Neuronal stem cell (in vitro differentiated cells): ENCODE data around the gene PLEKHH2. TPM values are rescaled to one million over a fixed set of nuclear protein-coding genes. Genes with fewer than 3 reads are reported as not detected.

Experiments used
- DNase-seq: peaks from one replicate; pipeline ENCODE4 v3.0.0-alpha.2; 2013; ENCODE audit warnings: low spot score
- H2AFZ ChIP-seq: one replicate; pipeline ENCODE4 v1.6.1; 2013; ENCODE audit warnings: mild to moderate bottlenecking, low read length, inconsistent platforms
- H2AK5ac ChIP-seq: 2 replicates; pipeline ENCODE4 v1.6.1; 2013; ENCODE audit warnings: low read depth, mild to moderate bottlenecking, inconsistent platforms, low read length, moderate library complexity, mixed read lengths
- H2BK120ac ChIP-seq: 2 replicates; pipeline ENCODE4 v1.6.1; 2013; ENCODE audit warnings: low read depth, mild to moderate bottlenecking, inconsistent platforms, low read length, moderate library complexity, mixed read lengths
- H2BK12ac ChIP-seq: one replicate; pipeline ENCODE4 v1.6.1; 2013; ENCODE audit warnings: low read length, inconsistent platforms
- H2BK15ac ChIP-seq: 2 replicates; pipeline ENCODE4 v1.6.1; 2013; ENCODE audit warnings: mild to moderate bottlenecking, low read length, inconsistent platforms, mixed read lengths
- H2BK5ac ChIP-seq: one replicate; pipeline ENCODE4 v1.6.1; 2013; ENCODE audit warnings: inconsistent platforms, mild to moderate bottlenecking, low read length, moderate library complexity
- H3K14ac ChIP-seq: one replicate; pipeline ENCODE4 v1.6.1; 2013; ENCODE audit warnings: low read length, inconsistent platforms
- H3K18ac ChIP-seq: 2 replicates; pipeline ENCODE4 v1.6.1; 2013; ENCODE audit warnings: low read length, inconsistent platforms
- H3K23ac ChIP-seq: 2 replicates; pipeline ENCODE4 v1.6.1; 2013; ENCODE audit warnings: low read depth, mild to moderate bottlenecking, mixed read lengths, low read length, inconsistent platforms; ENCODE audit not compliant: poor library complexity
- H3K27ac ChIP-seq: replicated peaks from 3 replicates; pipeline ENCODE4 v1.5.1; 2013; ENCODE audit warnings: low read length, inconsistent platforms
- H3K27me3 ChIP-seq, 3 experiments: 2 replicates each; pipeline ENCODE4 v1.6.1; 2013; ENCODE audit warnings: low read length in 3 of 3, mild to moderate bottlenecking in 2 of 3, inconsistent platforms in 1 of 3, low read depth in 1 of 3, mixed read lengths in 1 of 3, moderate library complexity in 1 of 3; ENCODE audit not compliant: control insufficient read depth in 3 of 3, insufficient read depth in 3 of 3
- H3K36me3 ChIP-seq, 2 donors: replicated peaks in 1 of 2; 2 replicates each; pipeline ENCODE4 v1.6.1; 2013; ENCODE audit warnings: low read length in 2 of 2; ENCODE audit not compliant: control insufficient read depth in 2 of 2, insufficient read depth in 2 of 2
- H3K4ac ChIP-seq: 2 replicates; pipeline ENCODE4 v1.6.1; 2013; ENCODE audit warnings: inconsistent platforms, mild to moderate bottlenecking, low read length, moderate library complexity
- H3K4me1 ChIP-seq, 2 donors: 1 replicate in 1 of 2; 2 replicates in 1 of 2; pipeline ENCODE4 v1.6.1; 2013; ENCODE audit warnings: low read length in 2 of 2, low read depth in 1 of 2; ENCODE audit not compliant: control insufficient read depth in 2 of 2, insufficient read depth in 1 of 2
- H3K4me2 ChIP-seq: one replicate; pipeline ENCODE4 v1.6.1; 2013; ENCODE audit warnings: mild to moderate bottlenecking, low read length, inconsistent platforms; ENCODE audit not compliant: insufficient read depth, poor library complexity, severe bottlenecking
- H3K4me3 ChIP-seq, 2 donors: 2 replicates each; pipeline ENCODE4 v1.5.1; 2013; ENCODE audit warnings: low read length in 2 of 2, mild to moderate bottlenecking in 2 of 2, inconsistent platforms in 1 of 2, moderate library complexity in 1 of 2
- H3K79me1 ChIP-seq: one replicate; pipeline ENCODE4 v1.6.1; 2013; ENCODE audit warnings: low read depth, mild to moderate bottlenecking, inconsistent platforms, low read length, moderate library complexity
- H3K9ac ChIP-seq: one replicate; pipeline ENCODE4 v1.6.1; 2013; ENCODE audit warnings: mild to moderate bottlenecking, low read depth, low read length, inconsistent platforms; ENCODE audit not compliant: poor library complexity
- H3K9me3 ChIP-seq, 2 donors: replicated peaks in 1 of 2; 2 replicates each; pipeline versions ENCODE3 to v1.6.1; 2013; ENCODE audit warnings: low read length in 2 of 2, mild to moderate bottlenecking in 2 of 2, inconsistent platforms in 1 of 2, low read depth in 1 of 2, mixed read lengths in 1 of 2, moderate library complexity in 1 of 2; ENCODE audit not compliant: control insufficient read depth in 2 of 2, insufficient read depth in 1 of 2
- H4K8ac ChIP-seq: one replicate; pipeline ENCODE4 v1.6.1; 2013; ENCODE audit warnings: low read depth, mild to moderate bottlenecking, inconsistent platforms, low read length, moderate library complexity
- H4K91ac ChIP-seq: one replicate; pipeline ENCODE4 v1.6.1; 2013; ENCODE audit warnings: low read length, low read depth, mild to moderate bottlenecking, inconsistent platforms; ENCODE audit not compliant: poor library complexity
- WGBS, 2 donors: extraction: QIAGEN DNeasy Blood & Tissue Kit; methylation state at CpG; one replicate each; pipeline ENCODE4 v1.1.7; 2013; ENCODE audit warnings: missing lambda C conversion rate in 2 of 2, mixed read lengths in 1 of 2; ENCODE audit not compliant: insufficient read length in 2 of 2, insufficient replicate concordance in 1 of 2; ENCODE audit errors: extremely low coverage in 2 of 2; 5-methylcytosine and 5-hydroxymethylcytosine counted together
- small RNA-seq: library from polyadenylated mRNA; stranded (forward); fragments of <200 nt; extraction: miRNeasy Mini kit (QIAGEN cat#:217004); gene quantifications from one replicate; pipeline ENCODE3, GENCODE V24; 2013; ENCODE audit not compliant: insufficient read depth

The PLEKHH2 gene

DNA sequence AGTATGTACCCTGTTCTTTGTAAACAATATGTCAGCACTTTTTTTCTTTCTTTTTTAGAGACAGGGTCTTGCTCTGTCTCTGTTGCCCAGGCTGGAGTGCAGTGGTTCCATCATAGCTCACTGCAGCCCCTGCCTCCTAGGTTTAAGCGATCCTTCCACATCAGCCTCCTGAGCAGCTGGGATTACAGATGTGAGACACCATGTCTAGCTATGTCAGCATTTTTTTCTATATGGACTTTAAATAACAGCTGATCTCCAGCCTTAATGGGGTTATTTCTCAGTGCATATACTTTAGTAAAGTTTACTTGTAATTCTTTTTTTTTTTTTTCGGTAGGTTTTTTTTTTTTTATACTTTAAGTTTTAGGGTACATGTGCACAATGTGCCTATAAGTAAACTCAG is 174.9 kb downstream of the PLEKHH2 start:
- no peaks in the 10 kb centered on the region for H3K27me3 ChIP-seq
- H2BK5ac ChIP-seq: no peak overlapping the region
- H4K8ac ChIP-seq: no peak overlapping the region
- H3K9me3 ChIP-seq: peaks cover 0 to 4% of the 10 kb centered on the region in 2 donors
- H2AK5ac ChIP-seq: no peak overlapping the region
- H3K9ac ChIP-seq: no peak overlapping the region
- H3K36me3 ChIP-seq: peaks cover 0 to 12% of the 10 kb centered on the region in 2 donors
- no peak overlapping the region for H2AFZ ChIP-seq
- H3K4ac ChIP-seq: no peak overlapping the region
- no peak overlapping the region for H3K4me2 ChIP-seq
- H3K4me3 ChIP-seq: no peak overlapping the region
- no peaks in the 10 kb centered on the region for H3K4me1 ChIP-seq
- no peak for DNase-seq
- H3K23ac ChIP-seq: no peak overlapping the region
- WGBS, 2 donors: no CpG with 5 or more reads among the region's 2 CpGs
- no peak overlapping the region for H2BK120ac ChIP-seq
- no peak overlapping the region for H3K18ac ChIP-seq
- no peak overlapping the region for H3K27ac ChIP-seq
- no peak overlapping the region for H2BK15ac ChIP-seq
- H3K14ac ChIP-seq: no peak overlapping the region
- no peak overlapping the region for H2BK12ac ChIP-seq
- H3K79me1 ChIP-seq: no peaks in the 10 kb centered on the region
- no peak overlapping the region for H4K91ac ChIP-seq

DNA sequence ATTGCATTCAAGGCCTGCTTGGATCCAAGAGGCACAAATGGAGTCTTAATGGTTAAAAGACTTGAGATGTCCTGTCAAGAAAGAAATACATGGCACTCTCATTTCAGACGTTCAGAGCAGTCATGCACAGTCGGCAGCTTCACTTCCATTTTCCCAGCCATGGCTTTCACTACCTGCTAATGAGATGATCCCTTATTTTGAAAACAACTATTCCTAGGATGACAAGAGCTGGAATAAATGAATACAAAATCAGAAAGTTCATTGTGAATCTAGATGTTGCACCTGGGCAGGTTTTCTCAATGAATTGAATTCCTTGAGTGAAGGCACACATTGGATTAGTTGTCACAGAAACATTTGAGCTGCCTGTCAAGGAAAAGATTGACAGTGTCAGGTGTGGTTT is 175.9 kb downstream of the PLEKHH2 start:
- Histone ChIP-seq H3K14ac (no peak overlapping the region), H3K9ac (no peak overlapping the region), H4K91ac (no peak overlapping the region), H2BK15ac (no peak overlapping the region), H2AK5ac (no peak overlapping the region), H3K9me3 (peaks cover 0 to 4% of the 10 kb centered on the region in 2 donors), H3K4ac (no peak overlapping the region), H4K8ac (no peak overlapping the region), H3K4me3 (no peak overlapping the region), H2BK5ac (no peak overlapping the region), H2BK12ac (no peak overlapping the region), H3K4me1 (no peaks in the 10 kb centered on the region), H3K18ac (no peak overlapping the region), H2BK120ac (no peak overlapping the region), H3K4me2 (no peak overlapping the region), H3K23ac (no peak overlapping the region), H3K79me1 (no peaks in the 10 kb centered on the region), H3K27ac (no peak overlapping the region), H2AFZ (no peak overlapping the region), H3K36me3 (peaks cover 0 to 12% of the 10 kb centered on the region in 2 donors), H3K27me3 (no peaks in the 10 kb centered on the region)
- WGBS, 2 donors: no CpG with 5 or more reads among the region's 2 CpGs
- DNase-seq: no peak

DNA sequence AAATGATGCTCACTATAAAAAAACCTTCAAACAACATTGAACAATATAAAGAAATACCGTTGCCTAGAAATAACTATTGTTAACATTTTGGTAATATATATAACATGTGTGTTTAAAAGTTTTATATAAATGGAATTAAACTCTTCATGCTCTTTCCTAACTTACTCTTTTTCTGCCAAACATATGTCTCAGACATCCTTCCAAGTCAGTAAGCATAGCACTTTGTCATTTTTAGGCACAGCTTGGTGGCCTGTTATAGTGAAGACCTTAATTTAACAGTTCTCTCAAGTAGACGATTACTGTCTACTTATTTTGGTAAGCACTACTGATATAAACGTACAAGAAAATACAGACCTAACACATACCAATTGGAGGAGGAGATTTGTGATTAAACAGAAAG is 177.7 kb downstream of the PLEKHH2 start:
- H3K23ac ChIP-seq: no peak overlapping the region
- no peak overlapping the region for H2BK5ac ChIP-seq
- no peak overlapping the region for H3K4me3 ChIP-seq
- peaks cover 0 to 4% of the 10 kb centered on the region in 2 donors for H3K9me3 ChIP-seq
- H3K79me1 ChIP-seq: no peaks in the 10 kb centered on the region
- no peak overlapping the region for H3K14ac ChIP-seq
- no peak overlapping the region for H4K91ac ChIP-seq
- no peak overlapping the region for H3K4me2 ChIP-seq
- no peak overlapping the region for H2BK15ac ChIP-seq
- H2BK120ac ChIP-seq: no peak overlapping the region
- H3K27me3 ChIP-seq: no peaks in the 10 kb centered on the region
- H3K9ac ChIP-seq: no peak overlapping the region
- H3K4me1 ChIP-seq: no peaks in the 10 kb centered on the region
- no peak overlapping the region for H3K27ac ChIP-seq
- H2AFZ ChIP-seq: no peak overlapping the region
- no peak overlapping the region for H2AK5ac ChIP-seq
- DNase-seq: no peak
- no peak overlapping the region for H4K8ac ChIP-seq
- H3K18ac ChIP-seq: no peak overlapping the region
- no CpG with 5 or more reads among the region's 3 CpGs for WGBS, 2 donors
- H3K4ac ChIP-seq: no peak overlapping the region
- H2BK12ac ChIP-seq: no peak overlapping the region
- H3K36me3 ChIP-seq: peaks cover 0 to 12% of the 10 kb centered on the region in 2 donors

Small RNA genes lying within 50 kb of the gene (small RNA-seq; reads per million reads assigned to genes)
- gene RF00019: not detected
- not detected for gene RN7SKP66
